Immature natural killer cell (primary cell): ENCODE results near the gene ZNF217. TPM values are rescaled to one million over a fixed set of nuclear protein-coding genes. Genes with fewer than 3 reads are reported as not detected.
"Not testable (repeated sequence)": the region's sequence is repeated elsewhere in the genome, so short reads cannot be mapped to it uniquely, and the experiment has no call there.

Experiments used
- DNase-seq, 3 donors: peaks; one replicate each; pipeline ENCODE4 v3.0.0; 2022; ENCODE audit warnings: mixed read lengths in 1 of 3
- H3K27ac Mint-ChIP-seq, 6 donors: one replicate each; pipeline ENCODE4 v1.8.0; 2020; ENCODE audit warnings: mixed read lengths in 6 of 6, mild to moderate bottlenecking in 5 of 6, inconsistent platforms in 4 of 6, moderate library complexity in 3 of 6
- H3K27me3 Mint-ChIP-seq, 3 donors: one replicate each; pipeline ENCODE4 v1.8.0; 2020 to 2021; ENCODE audit warnings: low read depth in 3 of 3, mild to moderate bottlenecking in 3 of 3, mixed read lengths in 3 of 3, moderate library complexity in 3 of 3, inconsistent platforms in 1 of 3
- H3K36me3 Mint-ChIP-seq, 3 donors: one replicate each; pipeline ENCODE4 v1.8.0; 2020; ENCODE audit warnings: mixed read lengths in 3 of 3, inconsistent platforms in 2 of 3, mild to moderate bottlenecking in 2 of 3
- H3K4me1 Mint-ChIP-seq, 2 donors: one replicate each; pipeline ENCODE4 v1.8.0; 2020; ENCODE audit warnings: inconsistent platforms in 2 of 2, mild to moderate bottlenecking in 2 of 2, mixed read lengths in 2 of 2, moderate library complexity in 1 of 2
- H3K4me3 Mint-ChIP-seq, 5 donors: one replicate each; pipeline ENCODE4 v1.8.0; 2020; ENCODE audit warnings: mild to moderate bottlenecking in 5 of 5, mixed read lengths in 5 of 5, inconsistent platforms in 3 of 5, moderate library complexity in 3 of 5
- H3K9me3 Mint-ChIP-seq, 6 donors: one replicate each; pipeline ENCODE4 v1.8.0; 2020; ENCODE audit warnings: mild to moderate bottlenecking in 6 of 6, mixed read lengths in 6 of 6, inconsistent platforms in 4 of 6, moderate library complexity in 3 of 6
- polyA plus RNA-seq, 3 donors: library from polyadenylated mRNA; unstranded; fragments of 300-500 nt; fragmentation: Illumina TruSeq; gene quantifications; one replicate each; pipeline ENCODE4 v1.2.3, GENCODE V29; 2021

Gene ZNF217
- polyA plus RNA-seq, 3 donors from 2014 or later = 10.0 to 33.5 (median 16.2) TPM

DNA sequence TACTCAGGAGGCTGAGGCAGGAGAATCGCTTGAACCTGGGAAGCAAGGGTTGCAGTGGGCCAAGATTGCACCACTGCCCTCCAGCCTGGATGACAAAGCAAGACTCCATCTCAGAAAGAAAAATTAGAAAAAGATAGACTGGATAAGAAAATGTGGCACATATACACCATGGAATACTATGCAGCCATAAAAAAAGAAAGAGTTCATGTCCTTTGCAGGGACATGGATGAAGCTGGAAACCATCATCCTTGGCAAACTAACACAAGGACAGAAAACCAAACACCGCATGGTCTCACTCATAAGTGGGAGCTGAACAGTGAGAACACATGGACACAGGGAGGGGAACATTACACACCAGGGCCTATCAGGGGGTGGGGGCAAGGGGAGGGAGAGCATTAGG lies 70.0 kb downstream of the ZNF217 start:
- not testable (repeated sequence) for H3K27ac Mint-ChIP-seq, H3K27me3 Mint-ChIP-seq, H3K4me1 Mint-ChIP-seq, DNase-seq, H3K4me3 Mint-ChIP-seq, H3K9me3 Mint-ChIP-seq, H3K36me3 Mint-ChIP-seq

DNA sequence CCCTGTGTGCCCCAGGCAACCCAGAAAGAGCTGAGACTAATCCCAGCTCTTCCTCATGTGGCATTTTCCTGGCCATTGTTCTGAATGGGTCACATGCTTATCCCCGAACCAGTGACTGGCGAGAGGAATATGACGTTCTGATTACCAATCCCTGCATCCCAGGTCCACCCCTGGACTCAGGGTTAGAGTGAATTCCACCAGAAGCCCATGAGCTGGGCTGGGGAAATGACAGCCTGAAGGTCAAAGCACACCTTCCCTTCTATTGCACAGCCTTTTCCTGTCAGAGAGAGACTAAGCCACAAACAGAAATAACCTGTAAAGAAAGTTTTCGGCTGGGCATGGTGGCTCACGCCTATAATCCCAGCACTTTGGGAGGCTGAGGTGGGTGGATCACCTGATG lies 70.9 kb downstream of the ZNF217 start:
- no peaks in the 10 kb centered on the region for H3K36me3 Mint-ChIP-seq
- no peak overlapping the region for H3K4me3 Mint-ChIP-seq
- peaks cover 0 to 2% (median 0%) of the 10 kb centered on the region in 6 donors for H3K9me3 Mint-ChIP-seq
- DNase-seq = no peak
- H3K4me1 Mint-ChIP-seq = no peaks in the 10 kb centered on the region
- peaks cover 0 to 2% (median 2%) of the 10 kb centered on the region in 3 donors for H3K27me3 Mint-ChIP-seq
- no peak overlapping the region for H3K27ac Mint-ChIP-seq

GRCh38 chr20:53522026-53522425 lies 71.6 kb downstream of the ZNF217 start:
- Mint-ChIP-seq H3K9me3 (peaks cover 0 to under 1% (median 0%) of the 10 kb centered on the region in 6 donors), H3K27ac (no peak overlapping the region)
- DNase-seq = no peak

DNA sequence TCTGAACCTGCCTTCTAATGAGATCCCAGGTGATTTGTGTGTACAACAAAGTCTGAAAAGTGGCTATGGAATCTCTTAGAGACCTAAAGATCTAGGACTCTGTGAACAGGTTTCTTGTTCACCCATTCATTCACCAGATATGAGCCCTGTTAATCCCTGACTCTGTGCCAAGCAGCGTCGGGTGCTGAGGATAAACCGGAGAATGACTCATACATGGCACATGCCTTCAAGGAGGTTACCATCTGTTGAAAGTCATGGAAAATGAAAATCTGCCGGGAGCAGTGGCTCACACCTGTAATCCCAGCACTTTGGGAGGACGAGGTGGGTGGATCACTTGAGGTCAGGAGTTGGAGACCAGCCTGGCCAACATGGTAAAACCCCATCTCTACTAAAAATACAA lies 72.2 kb downstream of the ZNF217 start:
- not testable (repeated sequence) for H3K4me1 Mint-ChIP-seq, H3K27me3 Mint-ChIP-seq, H3K4me3 Mint-ChIP-seq, DNase-seq, H3K9me3 Mint-ChIP-seq, H3K27ac Mint-ChIP-seq, H3K36me3 Mint-ChIP-seq

More at GRCh38 chr20:53522026-53522425, 71.6 kb downstream of the ZNF217 start:
- no peaks in the 10 kb centered on the region for H3K36me3 Mint-ChIP-seq
- H3K4me1 Mint-ChIP-seq = no peaks in the 10 kb centered on the region
- H3K4me3 Mint-ChIP-seq = no peak overlapping the region
- H3K27me3 Mint-ChIP-seq = peaks cover 0 to 2% (median 2%) of the 10 kb centered on the region in 3 donors

- no peak for DNase-seq
- no peaks in the 10 kb centered on the region for H3K4me1 Mint-ChIP-seq
- H3K27me3 Mint-ChIP-seq = peaks cover 2 to 5% (median 2%) of the 10 kb centered on the region in 3 donors
- no peaks in the 10 kb centered on the region for H3K9me3 Mint-ChIP-seq
- H3K4me3 Mint-ChIP-seq = no peak overlapping the region
- H3K36me3 Mint-ChIP-seq = no peaks in the 10 kb centered on the region
- no peak overlapping the region for H3K27ac Mint-ChIP-seq
Observed at GRCh38 chr20:53517146-53517545, 76.5 kb downstream of the ZNF217 start.
